HEK293T (cell line): ENCODE measurements around the gene ATG4D.

ENCODE experiments used
- CTCF ChIA-PET: fragments of 350-600 bp; formaldehyde crosslinking; extraction: SDS; loops from one replicate; lab custom pipeline; 2021; ENCODE audit warnings: antibody characterized with exemption, inconsistent platforms; lab: Yijun Ruan, JAX
- POLR2A ChIA-PET: fragments of 350-600 bp; formaldehyde crosslinking; extraction: SDS; loops from one replicate; lab custom pipeline; 2020; ENCODE audit warnings: antibody characterized with exemption, inconsistent platforms; lab: Yijun Ruan, JAX
- DNase-seq: peaks from one replicate; pipeline ENCODE4 v3.0.0; 2012; ENCODE audit warnings: mixed read lengths; ENCODE audit errors: extremely low spot score
- ARNT ChIP-seq: fragments of 450-650 bp; IDR thresholded peaks from 2 replicates; pipeline ENCODE4 v1.6.1; 2017; ENCODE audit warnings: mild to moderate bottlenecking
- BHLHE40 ChIP-seq: fragments of 450-650 bp; IDR thresholded peaks from 2 replicates; pipeline ENCODE4 v1.6.1; 2016; ENCODE audit warnings: mild to moderate bottlenecking, moderate library complexity, borderline replicate concordance
- CTBP1 ChIP-seq: fragments of 450-650 bp; IDR thresholded peaks from 2 replicates; pipeline ENCODE4 v1.6.1; 2016; ENCODE audit warnings: borderline replicate concordance
- ELF4 ChIP-seq: fragments of 450-650 bp; IDR thresholded peaks from 2 replicates; pipeline ENCODE4 v1.6.1; 2017; ENCODE audit warnings: antibody characterized with exemption
- FOXA1 ChIP-seq: fragments of 450-650 bp; IDR thresholded peaks from 2 replicates; pipeline ENCODE4 v1.6.1; 2016; ENCODE audit warnings: mild to moderate bottlenecking
- FOXK2 ChIP-seq: fragments of 450-650 bp; IDR thresholded peaks from 2 replicates; pipeline ENCODE4 v1.6.1; 2016; ENCODE audit warnings: mild to moderate bottlenecking
- FOXM1 ChIP-seq: fragments of 450-650 bp; IDR thresholded peaks from 2 replicates; pipeline ENCODE4 v1.6.1; 2017; ENCODE audit warnings: mild to moderate bottlenecking, borderline replicate concordance
- HDGF ChIP-seq: fragments of 450-650 bp; IDR thresholded peaks from 2 replicates; pipeline ENCODE4 v1.6.1; 2017; ENCODE audit warnings: antibody characterized with exemption, borderline replicate concordance
- L3MBTL2 ChIP-seq: fragments of 450-650 bp; conservative IDR thresholded peaks from 2 replicates; pipeline ENCODE4 v1.6.1; 2016; ENCODE audit warnings: mild to moderate bottlenecking
- LEF1 ChIP-seq: fragments of 450-650 bp; IDR thresholded peaks from 2 replicates; pipeline ENCODE4 v1.6.1; 2017; ENCODE audit warnings: mild to moderate bottlenecking, borderline replicate concordance
- NFRKB ChIP-seq: fragments of 450-650 bp; IDR thresholded peaks from 2 replicates; pipeline ENCODE4 v1.6.1; 2016; ENCODE audit warnings: mild to moderate bottlenecking, moderate library complexity
- PKNOX1 ChIP-seq: fragments of 450-650 bp; IDR thresholded peaks from 2 replicates; pipeline ENCODE4 v1.6.1; 2016
- SP1 ChIP-seq: fragments of 450-650 bp; IDR thresholded peaks from 2 replicates; pipeline ENCODE4 v1.6.1; 2017
- SUZ12 ChIP-seq: fragments of 450-650 bp; IDR thresholded peaks from 2 replicates; pipeline ENCODE4 v1.6.1; 2016; ENCODE audit warnings: mild to moderate bottlenecking
- TARDBP ChIP-seq: fragments of 450-650 bp; IDR thresholded peaks from 2 replicates; pipeline ENCODE4 v1.6.1; 2016
- ZNF384 ChIP-seq: fragments of 450-650 bp; IDR thresholded peaks from 2 replicates; pipeline ENCODE4 v1.6.1; 2016

Gene ATG4D

GRCh38 chr19:10518444-10519361 lies 25.0 kb upstream of the ATG4D start:
- POLR2A ChIA-PET = interaction anchor here (2.1 kb wide), 1 partner anchor 17 kb away, joined by 5 read pairs; no protein-coding TSS in a partner anchor
- no peak for DNase-seq
- TF ChIP-seq HDGF = no peak
- TF ChIP-seq BHLHE40 = no peak
- TF ChIP-seq CTBP1 = no peak
- TF ChIP-seq NFRKB = no peak
- TF ChIP-seq ZNF384 = no peak
- no peak for TF ChIP-seq FOXA1
- TF ChIP-seq ELF4 = no peak
- no peak for TF ChIP-seq L3MBTL2
- no peak for TF ChIP-seq FOXK2
- TF ChIP-seq SUZ12 = no peak
- TF ChIP-seq TARDBP = no peak
- TF ChIP-seq FOXM1 = no peak
- CTCF ChIA-PET = interaction anchor here (0.9 kb wide), 1 partner anchor 23 kb away, joined by 4 read pairs; no protein-coding TSS in a partner anchor

- CTCF ChIA-PET = interaction anchor here (0.5 to 0.9 kb wide), 2 partner anchors 16 to 22 kb away, joined by 4 read pairs; no protein-coding TSS in a partner anchor
- TF ChIP-seq FOXK2 (no peak), SP1 (no peak), LEF1 (no peak), HDGF (no peak), PKNOX1 (no peak), ELF4 (no peak), ZNF384 (no peak), TARDBP (no peak), FOXM1 (no peak), L3MBTL2 (no peak), ARNT (no peak), FOXA1 (no peak), SUZ12 (no peak)
- no peak for DNase-seq
- POLR2A ChIA-PET = no interaction called here
These were observed 24.3 kb upstream of the ATG4D start for GRCh38 chr19:10519421-10519820.

GRCh38 chr19:10520652-10521318 lies 22.9 kb upstream of the ATG4D start:
- no peak for TF ChIP-seq FOXA1
- TF ChIP-seq FOXK2 = no peak
- no peak for TF ChIP-seq LEF1
- TF ChIP-seq SP1 = no peak
- TF ChIP-seq ZNF384 = no peak
- TF ChIP-seq PKNOX1 = no peak
- no peak for TF ChIP-seq ELF4
- no peak for TF ChIP-seq FOXM1
- TF ChIP-seq L3MBTL2 = no peak
- no peak for TF ChIP-seq SUZ12
- no peak for TF ChIP-seq BHLHE40
- no peak for TF ChIP-seq CTBP1
- TF ChIP-seq TARDBP = no peak
- no peak for TF ChIP-seq NFRKB
- TF ChIP-seq ARNT = no peak
- no peak for TF ChIP-seq HDGF
- ChIA-PET CTCF (interaction anchor here (0.6 kb wide), 1 partner anchor 340 kb away, joined by 3 read pairs; no protein-coding TSS in a partner anchor), POLR2A (interaction anchor here (1.0 to 1.3 kb wide), 2 partner anchors 11 to 36 kb away, joined by 3 read pairs; no protein-coding TSS in a partner anchor)
- no peak for DNase-seq

GRCh38 chr19:10521461-10522171 lies 22.1 kb upstream of the ATG4D start:
- TF ChIP-seq PKNOX1 = no peak
- TF ChIP-seq L3MBTL2 = no peak
- no peak for TF ChIP-seq CTBP1
- ChIA-PET CTCF (no interaction called here), POLR2A (no interaction called here)
- no peak for DNase-seq

- POLR2A ChIA-PET = no interaction called here
- TF ChIP-seq ARNT = no peak
- no peak for TF ChIP-seq NFRKB
- no peak for TF ChIP-seq SP1
- TF ChIP-seq PKNOX1 = no peak
- no peak for TF ChIP-seq ZNF384
- TF ChIP-seq FOXM1 = no peak
- no peak for TF ChIP-seq LEF1
- TF ChIP-seq FOXA1 = no peak
- CTCF ChIA-PET = interaction anchor here (0.7 kb wide), 3 partner anchors 18 to 130 kb away, joined by 3 to 11 read pairs (median 3); no protein-coding TSS in a partner anchor
- no peak for DNase-seq
These were observed 20.5 kb upstream of the ATG4D start for GRCh38 chr19:10523135-10523636.
